HCT116 (cell line): ENCODE measurements around the gene ABHD4. TPM values are rescaled to one million over a fixed set of nuclear protein-coding genes. Genes with fewer than 3 reads are reported as not detected.

ENCODE experiments used
- ATAC-seq: fragments of 200-7000 bp; cut with Tn5 transposase; 2 replicates; pipeline ENCODE4 v1.9.1; 2020; ENCODE audit warnings: mild to moderate bottlenecking, moderate library complexity
- BruUV-seq: library from RNA; stranded (reverse); fragments of 400-500 nt; replicated peaks from 2 replicates; lab custom pipeline; 2021; lab: Mats Ljungman, UMichigan
- CTCF ChIA-PET: fragments of 300-600 bp; sonication (Branson Sonifier 250); formaldehyde crosslinking; loops from one replicate; lab custom pipeline; 2021; ENCODE audit warnings: antibody characterized with exemption; lab: Charles Lee
- POLR2A ChIA-PET: fragments of 300-600, 350-600 bp; sonication (Branson Sonifier 250); formaldehyde crosslinking; loops from one replicate; lab custom pipeline; 2021; ENCODE audit warnings: antibody characterized with exemption; lab: Charles Lee
- RAD21 ChIA-PET, 2 experiments: fragments of 300-600 bp; sonication (Branson Sonifier 250); formaldehyde crosslinking; loops; one replicate each; lab custom pipeline; 2023; ENCODE audit warnings: low total read pairs in 2 of 2; ENCODE audit not compliant: uncharacterized antibody in 2 of 2, unreplicated experiment in 2 of 2, low non-redundant PET in 1 of 2; lab: Charles Lee
- DNase-seq: peaks from one replicate; pipeline ENCODE4 v3.0.0-alpha.2; 2010; ENCODE audit warnings: low read depth, low spot score
- H2AFZ ChIP-seq: fragments of 200-600 bp; shearing (Covaris generic), sonication (generic); 2 replicates; pipeline ENCODE4 v1.6.1; 2017; ENCODE audit warnings: low read depth, mixed run types, mixed read lengths, antibody characterized with exemption, low read length; ENCODE audit not compliant: poor library complexity, severe bottlenecking
- H3K27ac ChIP-seq: 2 replicates; pipeline ENCODE4 v1.5.1; 2012; ENCODE audit warnings: low read depth, low read length
- H3K27me3 ChIP-seq: fragments of 200-600 bp; sonication (generic); 2 replicates; pipeline ENCODE4 v1.6.1; 2016; ENCODE audit warnings: mixed run types, low read length, mixed read lengths; ENCODE audit not compliant: insufficient read depth
- H3K36me3 ChIP-seq, 2 experiments: fragments of 200-500 bp in 1 of 2; fragments of 200-600 bp in 1 of 2; sonication (Bioruptor generic) in 1 of 2; sonication (generic) in 1 of 2; 2 replicates each; pipeline versions ENCODE4 v1.5.1 to v1.6.1; 2014 to 2016; ENCODE audit warnings: low read length in 2 of 2, inconsistent platforms in 1 of 2, mixed read lengths in 1 of 2, mixed run types in 1 of 2; ENCODE audit not compliant: insufficient read depth in 2 of 2, control insufficient read depth in 1 of 2
- H3K4me1 ChIP-seq, 2 experiments: fragments of 200-600 bp in 1 of 2; sonication (generic) in 1 of 2; 2 replicates each; pipeline versions ENCODE4 v1.5.1 to v1.6.1; 2012 to 2017; ENCODE audit warnings: low read length in 2 of 2, inconsistent platforms in 1 of 2, mild to moderate bottlenecking in 1 of 2, mixed read lengths in 1 of 2, mixed run types in 1 of 2, moderate library complexity in 1 of 2; ENCODE audit not compliant: insufficient read depth in 2 of 2, control insufficient read depth in 1 of 2
- H3K4me2 ChIP-seq: fragments of 200-600 bp; sonication (generic); 2 replicates; pipeline ENCODE4 v1.6.1; 2017; ENCODE audit warnings: mixed run types, low read length, mixed read lengths
- H3K4me3 ChIP-seq, 2 experiments: fragments of 200-600 bp in 1 of 2; sonication (generic) in 1 of 2; replicated peaks in 1 of 2; 2 replicates each; pipeline ENCODE4 v1.5.1; 2011 to 2016; ENCODE audit warnings: low read length in 2 of 2, control low read depth in 1 of 2, low read depth in 1 of 2, mild to moderate bottlenecking in 1 of 2, mixed read lengths in 1 of 2, mixed run types in 1 of 2
- H3K79me2 ChIP-seq: fragments of 200-600 bp; sonication (generic); 2 replicates; pipeline ENCODE4 v1.6.1; 2017; ENCODE audit warnings: mild to moderate bottlenecking, mixed run types, low read length, moderate library complexity, mixed read lengths; ENCODE audit not compliant: insufficient read depth
- H3K9ac ChIP-seq: fragments of 200-600 bp; sonication (generic); 2 replicates; pipeline ENCODE4 v1.6.1; 2016; ENCODE audit warnings: low read length, mixed read lengths
- H3K9me2 ChIP-seq: fragments of 200-600 bp; sonication (generic), shearing (Covaris generic); 2 replicates; pipeline ENCODE4 v1.6.1; 2017; ENCODE audit warnings: mixed run types, mild to moderate bottlenecking, moderate library complexity; ENCODE audit not compliant: insufficient read depth
- H3K9me3 ChIP-seq, 2 experiments: fragments of 200-500 bp in 1 of 2; fragments of 200-600 bp in 1 of 2; sonication (Bioruptor generic) in 1 of 2; sonication (generic) in 1 of 2; 2 replicates each; pipeline ENCODE4 v1.6.1; 2014 to 2017; ENCODE audit warnings: low read length in 2 of 2, mixed read lengths in 2 of 2, inconsistent platforms in 1 of 2, low read depth in 1 of 2, mild to moderate bottlenecking in 1 of 2, mixed run types in 1 of 2, moderate library complexity in 1 of 2; ENCODE audit not compliant: control insufficient read depth in 1 of 2, insufficient read depth in 1 of 2
- H4K20me1 ChIP-seq: fragments of 200-600 bp; sonication (generic), shearing (Covaris generic); 2 replicates; pipeline ENCODE4 v1.6.1; 2017; ENCODE audit warnings: mixed run types, mild to moderate bottlenecking, moderate library complexity; ENCODE audit not compliant: insufficient read depth
- CBX3 ChIP-seq: IDR thresholded peaks from 2 replicates; pipeline ENCODE4 v1.6.1; 2012; ENCODE audit warnings: low read depth
- EGR1 ChIP-seq: IDR thresholded peaks from 2 replicates; pipeline ENCODE4 v1.6.1; 2012; ENCODE audit warnings: low read depth
- ELF1 ChIP-seq: IDR thresholded peaks from 2 replicates; pipeline ENCODE4 v1.6.1; 2012; ENCODE audit warnings: low read depth, borderline replicate concordance
- EZH2 ChIP-seq: fragments of 200-600 bp; sonication (generic); IDR thresholded peaks from 2 replicates; pipeline ENCODE4 v1.6.1; 2017; ENCODE audit warnings: antibody characterized with exemption, mixed run types
- EZH2phosphoT487 ChIP-seq: fragments of 200-600 bp; IDR thresholded peaks from 2 replicates; pipeline ENCODE4 v1.6.1; 2018; ENCODE audit warnings: antibody characterized with exemption, borderline replicate concordance
- FOSL1 ChIP-seq: IDR thresholded peaks from 2 replicates; pipeline ENCODE4 v1.6.1; 2012; ENCODE audit warnings: low read depth
- POLR2AphosphoS5 ChIP-seq: IDR thresholded peaks from 2 replicates; pipeline ENCODE4 v1.6.1; 2011; ENCODE audit warnings: mild to moderate bottlenecking, low read depth, low read length, moderate library complexity
- TCF7L2 ChIP-seq: IDR thresholded peaks from 2 replicates; pipeline ENCODE4 v1.7.0; 2011; ENCODE audit warnings: borderline replicate concordance, inconsistent platforms; ENCODE audit not compliant: insufficient read depth, insufficient read length; ENCODE audit errors: extremely low read depth
- YY1 ChIP-seq: IDR thresholded peaks from 2 replicates; pipeline ENCODE4 v1.6.1; 2011; ENCODE audit warnings: low read length, low read depth, moderate library complexity, mild to moderate bottlenecking; ENCODE audit not compliant: insufficient replicate concordance; ENCODE audit errors: extremely low read depth
- ZFX ChIP-seq: fragments of 450-650 bp; IDR thresholded peaks from 2 replicates; pipeline ENCODE4 v1.6.1; 2017
- intact Hi-C: fragments of 100-400 bp; cut with micrococcal nuclease; formaldehyde crosslinking; loops from 2 replicates; pipeline ENCODE4 v1.10.0; 2022
- total RNA-seq: library from RNA; stranded (reverse); gene quantifications from one replicate; pipeline ENCODE4 v1.2.1, GENCODE V29; 2021; ENCODE audit not compliant: unreplicated experiment
- TF ChIP-seq, protein P1 (sequence below): IDR thresholded peaks from 2 replicates; pipeline ENCODE4 v1.6.1; 2011; ENCODE audit warnings: mild to moderate bottlenecking, low read length, moderate library complexity; ENCODE audit not compliant: insufficient replicate concordance; ENCODE audit errors: extremely low read depth
- TF ChIP-seq, protein P2 (sequence below): IDR thresholded peaks from 2 replicates; pipeline ENCODE4 v1.6.1; 2012
- TF ChIP-seq, protein P3 (sequence below): IDR thresholded peaks from 2 replicates; pipeline ENCODE4 v1.6.1; 2012

Gene ABHD4
- total RNA-seq, 1 experiment from 2014 or later, result 9.4 TPM

DNA sequence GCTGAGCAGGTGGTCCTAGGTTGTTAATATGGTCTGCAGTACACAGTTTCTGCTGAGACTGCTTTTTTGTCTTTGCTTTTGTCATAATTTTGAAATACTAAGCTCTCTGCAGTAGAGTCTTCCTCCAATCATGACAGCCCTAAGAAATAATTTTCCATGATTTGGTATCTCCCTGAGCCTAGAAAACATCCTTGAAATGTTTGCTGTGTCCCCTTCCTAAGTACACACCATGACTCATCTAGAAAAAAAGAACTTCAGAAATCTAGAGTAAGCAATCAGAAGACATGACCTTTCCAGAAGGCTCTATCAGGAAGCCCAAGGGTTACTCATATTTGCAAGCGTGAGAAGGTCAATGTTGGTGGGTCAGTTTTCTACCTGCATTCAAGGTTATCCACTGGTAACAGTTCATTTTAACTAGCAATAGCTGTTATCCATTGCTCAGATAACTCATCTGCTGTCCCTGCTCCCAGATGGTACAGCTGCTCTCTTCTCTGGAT, 25.5 kb upstream of the ABHD4 start:
- Histone ChIP-seq H3K9me3 (no peaks in the 10 kb centered on the region), H3K9ac (no peak overlapping the region), H3K36me3 (peaks cover 27 to 43% of the 10 kb centered on the region in 2 experiments), H3K4me2 (peak overlapping the region; percentile 32), H2AFZ (no peak overlapping the region), H3K27me3 (no peaks in the 10 kb centered on the region), H3K4me3 (no peak overlapping the region), H3K27ac (peak overlapping the region; percentile 28; the same call in 1 of the 2 replicates), H3K4me1 (peaks cover 6 to 24% of the 10 kb centered on the region in 2 experiments; a peak in 2 of 4 replicates), H3K9me2 (no peaks in the 10 kb centered on the region), H4K20me1 (0 out of 2 replicates have a peak, but pooled peaks cover 4% of the 10 kb centered on the region), H3K79me2 (peaks cover 53% of the 10 kb centered on the region)
- POLR2A ChIA-PET, result interaction anchor here (1.2 kb wide), 1 partner anchor 76 kb away, joined by 3 read pairs; no protein-coding TSS in a partner anchor
- TF ChIP-seq FOSL1 (peak; percentile 29; the same call in 1 of the 2 replicates), POLR2AphosphoS5 (no peak)
- intact Hi-C loops, result loop anchor here (5.0 kb wide), 1 partner anchor 195 kb away; the partner anchor contains the start of gene OXA1L
- CTCF ChIA-PET, result interaction anchor here (3.7 to 4.8 kb wide), 4 partner anchors 11 to 281 kb away, joined by 33 to 93 read pairs (median 39); partner anchors contain the start of gene DAD1
- BruUV-seq, result no TSS peak
- ATAC-seq (peak; percentile 43; the same call in 1 of the 2 replicates), DNase-seq (no peak)
- RAD21 ChIA-PET, result no interaction called here

DNA sequence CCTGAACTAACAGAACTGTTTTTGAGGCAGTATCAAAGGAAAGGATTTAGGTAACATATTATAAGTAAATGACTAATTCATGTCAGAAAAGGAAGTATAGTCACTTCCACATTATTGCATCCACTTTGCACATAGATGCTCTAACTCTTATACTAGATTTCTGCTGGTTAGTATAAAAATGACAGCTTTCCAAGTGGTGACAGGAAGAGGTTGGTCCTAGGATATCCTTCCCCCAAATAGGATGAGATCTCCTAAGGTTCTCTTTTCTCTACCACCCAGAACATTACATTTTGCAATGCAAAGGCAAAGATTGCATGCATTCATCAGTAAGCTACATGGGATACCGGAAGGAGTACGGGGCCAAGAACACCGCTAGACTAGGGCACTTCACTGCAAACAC, 24.3 kb upstream of the ABHD4 start:
- CTCF ChIA-PET, result interaction anchor here (4.8 kb wide), 1 partner anchor 78 kb away, joined by 93 read pairs; no protein-coding TSS in a partner anchor

More for the DNA sequence above, 24.3 kb upstream of the ABHD4 start:
- Histone ChIP-seq H3K79me2 (peaks cover 54% of the 10 kb centered on the region), H3K9me3 (no peaks in the 10 kb centered on the region), H3K27ac (no peak overlapping the region), H3K36me3 (peaks cover 19 to 38% of the 10 kb centered on the region in 2 experiments), H3K4me3 (no peak overlapping the region), H3K9me2 (no peaks in the 10 kb centered on the region), H3K27me3 (no peaks in the 10 kb centered on the region), H4K20me1 (0 out of 2 replicates have a peak, but pooled peaks cover 4% of the 10 kb centered on the region), H3K4me2 (no peak overlapping the region), H3K4me1 (peaks cover 6 to 24% of the 10 kb centered on the region in 2 experiments; a peak in 2 of 4 replicates), H3K9ac (no peak overlapping the region), H2AFZ (no peak overlapping the region)
- ATAC-seq (no peak), DNase-seq (no peak)
- RAD21 ChIA-PET, result interaction anchor here in 1 of 2 experiments (0.7 kb wide), 1 partner anchor 18 kb away, joined by 4 read pairs; no protein-coding TSS in a partner anchor
- TF ChIP-seq POLR2AphosphoS5, result no peak
- TF ChIP-seq YY1, result no peak
- no peak for TF ChIP-seq CBX3
- TF ChIP-seq ZFX, result no peak
- TF ChIP-seq EZH2phosphoT487, result no peak
- no peak for TF ChIP-seq ELF1
- no peak for TF ChIP-seq EZH2
- TF ChIP-seq, protein P1, sequence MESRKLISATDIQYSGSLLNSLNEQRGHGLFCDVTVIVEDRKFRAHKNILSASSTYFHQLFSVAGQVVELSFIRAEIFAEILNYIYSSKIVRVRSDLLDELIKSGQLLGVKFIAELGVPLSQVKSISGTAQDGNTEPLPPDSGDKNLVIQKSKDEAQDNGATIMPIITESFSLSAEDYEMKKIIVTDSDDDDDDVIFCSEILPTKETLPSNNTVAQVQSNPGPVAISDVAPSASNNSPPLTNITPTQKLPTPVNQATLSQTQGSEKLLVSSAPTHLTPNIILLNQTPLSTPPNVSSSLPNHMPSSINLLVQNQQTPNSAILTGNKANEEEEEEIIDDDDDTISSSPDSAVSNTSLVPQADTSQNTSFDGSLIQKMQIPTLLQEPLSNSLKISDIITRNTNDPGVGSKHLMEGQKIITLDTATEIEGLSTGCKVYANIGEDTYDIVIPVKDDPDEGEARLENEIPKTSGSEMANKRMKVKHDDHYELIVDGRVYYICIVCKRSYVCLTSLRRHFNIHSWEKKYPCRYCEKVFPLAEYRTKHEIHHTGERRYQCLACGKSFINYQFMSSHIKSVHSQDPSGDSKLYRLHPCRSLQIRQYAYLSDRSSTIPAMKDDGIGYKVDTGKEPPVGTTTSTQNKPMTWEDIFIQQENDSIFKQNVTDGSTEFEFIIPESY, result no peak
- TF ChIP-seq, protein P2, sequence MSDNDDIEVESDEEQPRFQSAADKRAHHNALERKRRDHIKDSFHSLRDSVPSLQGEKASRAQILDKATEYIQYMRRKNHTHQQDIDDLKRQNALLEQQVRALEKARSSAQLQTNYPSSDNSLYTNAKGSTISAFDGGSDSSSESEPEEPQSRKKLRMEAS, result no peak
- TF ChIP-seq TCF7L2, result no peak
- TF ChIP-seq EGR1, result no peak
- TF ChIP-seq, protein P3, sequence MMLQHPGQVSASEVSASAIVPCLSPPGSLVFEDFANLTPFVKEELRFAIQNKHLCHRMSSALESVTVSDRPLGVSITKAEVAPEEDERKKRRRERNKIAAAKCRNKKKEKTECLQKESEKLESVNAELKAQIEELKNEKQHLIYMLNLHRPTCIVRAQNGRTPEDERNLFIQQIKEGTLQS, result no peak
- intact Hi-C loops, result loop anchor here (5.0 kb wide), 1 partner anchor 193 kb away; the partner anchor contains the start of gene OXA1L
- no TSS peak for BruUV-seq
- POLR2A ChIA-PET, result no interaction called here
